NB4 (cell line): Measurements from ENCODE around the gene FHIP1B.

Experiments
- MAX ChIP-seq: IDR thresholded peaks from 2 replicates; pipeline ENCODE4 v1.6.1; 2011; ENCODE audit warnings: low read depth, low read length
- MYC ChIP-seq: IDR thresholded peaks from 2 replicates; pipeline ENCODE4 v1.6.1; 2011; ENCODE audit warnings: low read depth, low read length
- POLR2A ChIP-seq: IDR thresholded peaks from 2 replicates; pipeline ENCODE4 v1.6.1; 2011; ENCODE audit warnings: mild to moderate bottlenecking; ENCODE audit not compliant: insufficient read length; ENCODE audit errors: extremely low read depth
- TF ChIP-seq, protein P1 (sequence below): IDR thresholded peaks from one replicate; pipeline ENCODE4 v1.5.1; 2012; ENCODE audit warnings: low read depth, low read length

GRCh38 chr11:6204706-6205105 lies 29.7 kb downstream of the FHIP1B start:
- TF ChIP-seq, protein P1, sequence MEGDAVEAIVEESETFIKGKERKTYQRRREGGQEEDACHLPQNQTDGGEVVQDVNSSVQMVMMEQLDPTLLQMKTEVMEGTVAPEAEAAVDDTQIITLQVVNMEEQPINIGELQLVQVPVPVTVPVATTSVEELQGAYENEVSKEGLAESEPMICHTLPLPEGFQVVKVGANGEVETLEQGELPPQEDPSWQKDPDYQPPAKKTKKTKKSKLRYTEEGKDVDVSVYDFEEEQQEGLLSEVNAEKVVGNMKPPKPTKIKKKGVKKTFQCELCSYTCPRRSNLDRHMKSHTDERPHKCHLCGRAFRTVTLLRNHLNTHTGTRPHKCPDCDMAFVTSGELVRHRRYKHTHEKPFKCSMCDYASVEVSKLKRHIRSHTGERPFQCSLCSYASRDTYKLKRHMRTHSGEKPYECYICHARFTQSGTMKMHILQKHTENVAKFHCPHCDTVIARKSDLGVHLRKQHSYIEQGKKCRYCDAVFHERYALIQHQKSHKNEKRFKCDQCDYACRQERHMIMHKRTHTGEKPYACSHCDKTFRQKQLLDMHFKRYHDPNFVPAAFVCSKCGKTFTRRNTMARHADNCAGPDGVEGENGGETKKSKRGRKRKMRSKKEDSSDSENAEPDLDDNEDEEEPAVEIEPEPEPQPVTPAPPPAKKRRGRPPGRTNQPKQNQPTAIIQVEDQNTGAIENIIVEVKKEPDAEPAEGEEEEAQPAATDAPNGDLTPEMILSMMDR, result no peak
- TF ChIP-seq MAX, result no peak
- TF ChIP-seq POLR2A, result no peak
- no peak for TF ChIP-seq MYC
